NCI-H1436 treated with DMSO at 0.1 percent for 48 hours (cell line): ENCODE results near the gene ECE1.

Experiments used
- DNase-seq: peaks from one replicate; lab custom pipeline; 2025; lab: John Stamatoyannopoulos, UW

The ECE1 gene

DNA sequence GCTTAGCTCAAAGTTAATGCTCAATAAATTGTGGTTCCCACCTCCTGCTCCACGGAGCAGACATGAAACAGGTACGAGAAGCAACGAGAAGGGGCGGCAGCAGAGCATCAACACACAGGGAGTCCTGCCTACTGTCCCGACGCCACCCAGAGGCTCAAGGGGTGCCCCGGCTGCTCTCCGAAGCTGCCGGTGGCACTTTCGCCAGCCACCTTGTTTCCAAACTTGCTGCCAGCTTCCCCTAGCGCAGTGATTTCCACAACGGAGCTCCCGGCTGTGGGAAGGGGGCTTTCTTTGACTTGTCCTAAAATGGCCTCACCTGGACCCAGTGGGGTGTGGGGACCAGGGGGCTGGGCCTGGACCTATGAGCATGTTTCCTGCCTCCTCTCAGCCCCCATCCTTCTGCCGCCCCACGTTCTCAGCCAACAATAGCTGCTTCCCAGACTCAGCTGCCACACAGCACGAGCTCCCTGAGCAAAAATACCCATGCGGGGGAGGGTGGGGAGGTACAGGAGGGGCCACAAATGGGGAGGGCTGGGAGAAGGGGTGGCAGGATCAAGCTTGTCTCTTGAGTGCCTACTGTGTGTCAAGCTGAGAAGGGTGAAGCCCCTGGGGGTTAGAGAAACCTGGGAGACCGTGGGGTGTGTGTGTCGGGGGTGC is 35.6 kb upstream of the ECE1 start:
- DNase-seq = no peak

DNA sequence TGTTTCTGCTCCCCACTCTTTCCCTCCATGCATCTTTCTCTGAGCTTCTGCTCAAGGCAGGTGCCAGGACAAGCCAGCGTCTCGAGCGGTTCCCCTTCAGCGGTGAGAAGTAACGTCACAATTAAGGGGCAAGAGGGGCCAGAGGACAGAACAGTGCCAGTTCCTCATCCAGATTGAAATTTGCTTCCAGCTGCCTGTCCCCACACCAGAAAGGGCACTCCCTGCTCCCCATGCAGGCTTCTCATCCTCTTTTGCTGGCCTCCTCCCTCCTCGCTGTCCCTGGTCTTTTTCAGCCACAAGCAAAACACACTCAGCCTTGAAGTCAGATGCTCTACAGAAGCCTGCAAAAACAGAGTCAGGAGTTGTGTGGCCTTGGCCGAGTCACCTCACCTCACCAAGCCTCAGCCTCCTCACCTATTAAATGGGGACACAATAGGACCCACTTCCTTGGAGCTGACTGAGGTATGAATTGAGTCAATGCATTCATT is 35.0 kb upstream of the ECE1 start:
- DNase-seq = no peak

DNA sequence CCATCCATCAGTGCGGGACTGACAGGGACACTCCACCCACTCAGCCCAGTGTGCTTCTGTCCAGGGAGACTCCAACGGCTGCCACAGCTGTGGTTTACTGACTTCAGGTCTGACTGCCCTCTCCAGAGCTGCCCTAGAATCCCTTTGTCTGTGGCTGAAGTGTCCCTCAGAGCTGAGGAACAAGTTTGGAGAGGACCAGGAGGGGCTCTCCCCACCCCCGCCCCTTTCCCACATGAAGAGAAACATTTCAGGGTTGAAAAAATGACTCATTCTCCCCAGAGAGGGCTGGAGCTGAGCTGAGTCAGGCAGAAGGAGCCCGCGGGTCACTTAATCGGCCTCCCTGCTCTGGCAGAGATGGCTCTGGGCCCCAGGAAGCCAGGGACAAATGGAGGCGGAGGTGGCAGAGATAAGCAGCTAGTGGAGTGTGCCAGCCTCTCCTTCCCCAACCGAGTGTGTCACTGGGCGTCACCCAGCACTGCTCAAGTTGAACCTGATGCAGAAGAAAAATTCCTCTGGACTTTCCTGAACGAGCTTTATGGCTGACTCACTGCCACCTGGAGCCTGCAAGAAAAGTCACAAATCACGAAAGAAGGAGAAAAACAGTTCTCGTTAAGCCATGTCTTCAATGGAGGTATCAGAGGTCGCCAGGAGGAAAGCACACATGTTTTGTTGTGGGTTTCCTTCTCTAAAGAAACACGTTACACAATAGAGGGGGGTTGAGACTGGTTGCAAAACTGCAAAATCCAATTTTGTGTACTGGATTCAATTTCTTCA is 34.3 kb upstream of the ECE1 start:
- DNase-seq = no peak

DNA sequence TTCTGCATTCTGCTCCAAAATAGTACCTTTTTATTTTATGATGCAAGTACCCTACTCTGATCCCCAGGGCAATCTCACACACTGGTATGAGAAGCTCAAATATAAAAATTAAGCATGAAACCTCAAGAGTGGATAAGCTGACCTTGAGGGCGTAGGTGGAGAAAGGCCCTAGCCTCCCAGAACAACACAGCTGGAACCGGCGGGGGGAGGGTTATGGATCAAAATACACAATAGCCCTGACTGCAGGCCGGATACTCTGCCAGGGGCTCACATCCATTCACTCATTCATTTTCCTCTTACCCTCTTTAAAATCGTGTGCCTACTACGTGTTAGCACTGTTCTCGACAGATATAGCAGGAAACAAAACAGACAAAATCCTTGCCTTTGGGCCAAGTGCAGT is 32.8 kb upstream of the ECE1 start:
- no peak for DNase-seq

DNA sequence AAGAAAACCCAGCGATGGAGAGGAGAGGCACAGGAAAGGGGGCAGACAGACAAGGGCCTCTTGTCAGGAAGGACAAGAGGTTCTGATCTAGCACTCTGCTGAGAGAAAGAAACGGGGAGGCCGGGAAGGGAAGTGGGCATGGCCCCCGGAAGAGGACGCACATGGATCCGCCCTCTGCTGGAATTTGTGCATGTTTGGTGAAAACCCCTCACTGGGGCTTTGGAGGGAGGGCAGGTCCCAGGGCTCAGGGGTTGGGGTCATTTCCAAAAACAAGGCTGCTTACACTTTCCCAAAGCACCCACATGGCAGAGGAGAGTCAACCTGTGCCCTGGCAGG is 32.4 kb upstream of the ECE1 start:
- no peak for DNase-seq

DNA sequence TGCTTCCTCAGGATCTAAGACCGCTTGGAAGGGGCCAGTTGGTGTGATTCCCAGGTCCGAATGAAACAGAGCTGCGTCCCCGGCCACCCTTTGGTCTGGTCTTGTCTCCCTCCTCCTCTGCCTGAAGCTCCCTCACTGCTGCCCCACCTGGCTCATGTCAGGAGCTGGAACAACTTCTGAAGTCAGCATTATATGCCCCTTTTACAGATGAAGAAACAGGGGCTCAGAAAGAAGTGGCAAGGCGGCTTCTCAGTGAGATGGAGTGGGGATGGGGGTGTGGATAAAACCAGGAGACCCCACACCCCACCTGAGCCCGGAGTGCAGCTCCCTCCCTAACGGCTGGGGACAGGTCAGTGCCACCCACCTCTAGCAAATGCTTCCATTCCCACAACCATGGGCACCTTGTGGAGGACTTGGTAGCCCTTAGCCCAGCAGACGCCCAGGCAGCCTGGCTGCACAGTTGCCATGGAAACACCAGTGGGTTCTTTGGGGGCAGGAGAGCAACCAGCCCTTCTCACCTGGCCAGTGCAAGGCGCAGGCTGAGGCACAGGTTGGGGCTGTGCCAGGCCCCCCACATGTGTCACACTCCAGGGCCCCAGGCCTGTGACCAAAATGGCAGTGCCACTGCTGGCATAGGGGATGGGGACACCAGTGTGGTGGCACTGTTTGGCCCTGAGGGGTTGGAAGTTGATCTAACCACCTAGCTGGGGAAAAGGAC is 31.9 kb upstream of the ECE1 start:
- no peak for DNase-seq

DNA sequence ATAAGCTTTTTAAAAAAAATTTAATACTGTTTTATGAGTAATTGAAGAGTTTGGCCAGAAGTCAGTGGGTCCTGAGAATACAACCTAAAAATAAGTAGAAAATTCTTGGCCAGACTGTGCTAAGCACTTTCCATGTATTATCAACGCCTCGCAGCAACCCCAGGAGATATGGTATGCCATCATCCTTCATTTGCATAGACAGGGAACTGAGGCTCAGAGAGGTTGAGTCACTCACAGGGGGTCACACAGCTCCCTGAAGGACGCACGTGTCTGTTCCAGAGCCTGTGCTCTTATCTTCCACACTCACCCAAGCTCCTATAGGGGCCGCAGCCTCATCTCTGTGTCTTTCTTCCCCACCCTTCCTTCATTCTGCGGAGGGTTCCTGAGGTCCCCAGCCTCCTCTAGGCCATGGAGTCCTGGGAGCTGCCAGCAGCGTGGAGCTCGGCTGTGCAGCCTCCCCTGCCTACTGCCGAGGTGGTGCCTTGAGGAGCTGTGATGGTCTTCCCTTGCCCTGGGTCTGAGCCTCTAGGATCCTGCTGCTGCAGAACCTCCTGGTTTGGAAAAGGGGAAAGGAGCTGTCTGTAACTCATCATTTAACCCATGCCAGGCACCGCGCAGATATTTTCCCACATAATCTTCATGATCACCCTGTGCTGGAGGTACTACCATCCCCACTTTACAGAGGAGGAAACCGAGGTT is 30.3 kb upstream of the ECE1 start:
- DNase-seq = no peak

- DNase-seq = no peak
These were observed 29.5 kb upstream of the ECE1 start for GRCh38 chr1:21319447-21320407.

GRCh38 chr1:21318714-21319159 is 28.5 kb upstream of the ECE1 start:
- DNase-seq = no peak

GRCh38 chr1:21318057-21318713 is 27.9 kb upstream of the ECE1 start:
- DNase-seq = no peak

GRCh38 chr1:21317690-21318043 is 27.4 kb upstream of the ECE1 start:
- no peak for DNase-seq

GRCh38 chr1:21317035-21317689 is 26.9 kb upstream of the ECE1 start:
- no peak for DNase-seq

DNA sequence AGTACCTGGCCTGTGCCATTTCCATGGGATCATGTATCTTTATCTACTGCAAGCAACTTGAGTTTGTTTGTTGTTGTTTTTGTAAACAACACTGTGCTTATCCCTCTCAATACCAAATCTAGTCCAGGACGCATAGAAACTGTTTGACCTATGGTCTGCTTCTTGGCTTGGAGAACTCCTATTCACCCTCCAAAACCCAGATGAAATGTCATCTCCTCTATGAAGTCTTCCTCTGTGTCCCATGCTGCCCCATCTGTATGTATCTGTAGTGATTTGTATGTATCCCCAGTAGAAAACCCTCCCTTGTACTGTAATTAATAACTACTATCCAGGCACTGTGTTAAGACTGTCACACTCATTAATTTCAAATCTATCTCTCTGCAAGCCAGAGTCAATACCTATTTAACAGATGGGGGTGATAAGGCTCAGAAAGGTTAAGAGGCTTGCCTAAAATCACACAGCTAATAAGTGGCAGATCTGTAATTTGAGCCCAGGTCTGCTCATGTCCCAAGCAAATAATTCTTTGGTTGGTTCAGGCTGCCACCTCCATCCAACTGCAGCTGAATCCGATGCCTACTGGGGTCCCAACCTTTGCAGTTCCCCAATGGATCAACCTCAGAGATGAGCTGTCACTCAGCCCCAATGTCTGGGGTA is 24.6 kb upstream of the ECE1 start:
- DNase-seq = no peak

- DNase-seq = no peak
These were observed 23.8 kb upstream of the ECE1 start for GRCh38 chr1:21313886-21314721.

DNA sequence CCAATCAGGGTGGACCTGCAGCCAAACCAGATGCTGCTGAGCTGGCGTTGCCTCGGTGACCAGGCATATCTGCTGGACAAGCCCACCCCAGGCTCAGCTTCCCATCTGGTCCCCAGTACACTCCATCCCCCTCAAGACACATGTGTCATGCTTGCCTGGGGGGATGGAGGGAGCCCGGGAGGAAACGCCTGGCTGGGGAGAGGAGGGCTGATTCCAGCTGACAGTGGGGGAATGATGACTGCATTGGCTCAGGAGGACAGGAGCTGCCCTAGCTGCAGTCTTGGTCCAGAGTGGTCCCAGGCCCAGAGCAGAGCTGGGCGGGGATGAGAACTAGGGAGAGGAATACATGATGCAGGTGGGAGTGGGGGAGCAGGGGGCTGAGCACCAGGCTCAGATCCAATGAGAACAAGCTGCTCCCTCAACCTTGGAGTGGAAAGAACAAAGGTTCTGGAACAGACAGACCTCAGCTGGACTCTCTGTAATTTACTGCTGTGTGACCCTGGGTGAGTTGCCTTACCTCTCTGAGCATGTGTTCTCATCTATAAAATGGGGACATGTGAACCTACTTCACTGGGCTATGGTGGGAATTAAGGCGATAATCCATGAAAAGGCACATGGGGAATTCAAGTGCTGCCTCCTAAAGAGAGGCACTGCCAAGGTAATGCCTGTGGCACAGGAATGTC is 23.1 kb upstream of the ECE1 start:
- no peak for DNase-seq

GRCh38 chr1:21312407-21312992 is 22.2 kb upstream of the ECE1 start:
- DNase-seq = no peak

GRCh38 chr1:21311016-21311415 is 20.8 kb upstream of the ECE1 start:
- DNase-seq = no peak
